Measurements from ENCODE around the gene SPRR5.

SPRR5 gene

GRCh38 chr1:152970495-152970894, 23.5 kb downstream of the SPRR5 start, which contains the start of gene SPRR4:
SPRR4 (plus strand) TSS chr1:152970648; CDS start chr1:152971891, 1,243 bp downstream.
- H3K36me3 ChIP-seq (replicated peaks; ENCODE audit: insufficient read depth, low read length): no peaks in the 10 kb centered on the region
- no peak for DNase-seq
- no peak within 1 kb of the TSS for H3K9ac ChIP-seq (ENCODE audit: low read length)
- no peaks in the 10 kb centered on the region for H3K79me2 ChIP-seq (ENCODE audit: low read length)
- H4K20me1 ChIP-seq (ENCODE audit: insufficient read depth, low read length): no peaks in the 10 kb centered on the region
- no peaks in the 10 kb centered on the region for H3K9me3 ChIP-seq (replicated peaks; ENCODE audit: insufficient read depth, low read length)
- TF ChIP-seq EZH2phosphoT487 (IDR thresholded peaks at IDR 0.05; ENCODE audit: low read length) (no peak), CTCF (IDR thresholded peaks at IDR 0.05; ENCODE audit: low read length) (no peak), EZH2 (optimal IDR thresholded peaks at IDR 0.05; ENCODE audit: low read depth, low read length) (no peak)
- H3K4me2 ChIP-seq (ENCODE audit: low read depth, low read length): no peak within 1 kb of the TSS
- no peaks in the 10 kb centered on the region for H3K27me3 ChIP-seq (replicated peaks; ENCODE audit: insufficient read depth, low read length)
- H3K9me2 ChIP-seq (replicated peaks; ENCODE audit: insufficient read depth, low read length): no peaks in the 10 kb centered on the region
- H3K4me3 ChIP-seq (ENCODE audit: low read length): no peak within 1 kb of the TSS
- H3K27ac ChIP-seq (ENCODE audit: low read length): no peak within 1 kb of the TSS
- no peaks in the 10 kb centered on the region for H3F3A ChIP-seq (ENCODE audit: insufficient read depth, low read length)
- H3K4me1 ChIP-seq (ENCODE audit: low read length): peaks cover 14% of the 10 kb centered on the region
- no peak within 1 kb of the TSS for H2AFZ ChIP-seq (ENCODE audit: low read length)

GRCh38 chr1:152972196-152972886, 25.3 kb downstream of the SPRR5 start:
- H2AFZ ChIP-seq (ENCODE audit: low read length): no peak overlapping the region
- H3K9me2 ChIP-seq (replicated peaks; ENCODE audit: insufficient read depth, low read length): no peaks in the 10 kb centered on the region
- no peaks in the 10 kb centered on the region for H3K36me3 ChIP-seq (replicated peaks; ENCODE audit: insufficient read depth, low read length)
- DNase-seq: no peak
- no peak overlapping the region for H3K4me2 ChIP-seq (ENCODE audit: low read depth, low read length)
- H3K27ac ChIP-seq (ENCODE audit: low read length): no peak overlapping the region
- H3K4me1 ChIP-seq (ENCODE audit: low read length): peaks cover 14% of the 10 kb centered on the region
- H3F3A ChIP-seq (ENCODE audit: insufficient read depth, low read length): no peaks in the 10 kb centered on the region
- H3K9ac ChIP-seq (ENCODE audit: low read length): no peak overlapping the region
- H4K20me1 ChIP-seq (ENCODE audit: insufficient read depth, low read length): no peaks in the 10 kb centered on the region
- no peaks in the 10 kb centered on the region for H3K9me3 ChIP-seq (replicated peaks; ENCODE audit: insufficient read depth, low read length)
- no peak for TF ChIP-seq EZH2 (optimal IDR thresholded peaks at IDR 0.05; ENCODE audit: low read depth, low read length)
- TF ChIP-seq EZH2phosphoT487 (IDR thresholded peaks at IDR 0.05; ENCODE audit: low read length): no peak
- TF ChIP-seq CTCF (IDR thresholded peaks at IDR 0.05; ENCODE audit: low read length): no peak
- H3K27me3 ChIP-seq (replicated peaks; ENCODE audit: insufficient read depth, low read length): no peaks in the 10 kb centered on the region
- no peaks in the 10 kb centered on the region for H3K79me2 ChIP-seq (ENCODE audit: low read length)
- H3K4me3 ChIP-seq (ENCODE audit: low read length): no peak overlapping the region

GRCh38 chr1:152976688-152977087, 29.7 kb downstream of the SPRR5 start:
- Histone ChIP-seq H3K79me2 (ENCODE audit: low read length) (no peaks in the 10 kb centered on the region), H3K4me3 (ENCODE audit: low read length) (no peak overlapping the region), H3K9me3 (replicated peaks; ENCODE audit: insufficient read depth, low read length) (no peaks in the 10 kb centered on the region), H3K27me3 (replicated peaks; ENCODE audit: insufficient read depth, low read length) (no peaks in the 10 kb centered on the region), H3K27ac (ENCODE audit: low read length) (no peak overlapping the region), H3K9me2 (replicated peaks; ENCODE audit: insufficient read depth, low read length) (no peaks in the 10 kb centered on the region), H3K9ac (ENCODE audit: low read length) (no peak overlapping the region), H3K4me1 (ENCODE audit: low read length) (no peaks in the 10 kb centered on the region), H3F3A (ENCODE audit: insufficient read depth, low read length) (no peaks in the 10 kb centered on the region), H3K4me2 (ENCODE audit: low read depth, low read length) (no peak overlapping the region), H4K20me1 (ENCODE audit: insufficient read depth, low read length) (no peaks in the 10 kb centered on the region), H2AFZ (ENCODE audit: low read length) (no peak overlapping the region), H3K36me3 (replicated peaks; ENCODE audit: insufficient read depth, low read length) (no peaks in the 10 kb centered on the region)
- no peak for TF ChIP-seq EZH2phosphoT487 (IDR thresholded peaks at IDR 0.05; ENCODE audit: low read length)
- no peak for TF ChIP-seq CTCF (IDR thresholded peaks at IDR 0.05; ENCODE audit: low read length)
- TF ChIP-seq EZH2 (optimal IDR thresholded peaks at IDR 0.05; ENCODE audit: low read depth, low read length): no peak
- no peak for DNase-seq
